Left ventricle myocardium inferior (tissue), 1 donor: Measurements from ENCODE around the gene KLHL40. TPM values are rescaled to one million over a fixed set of nuclear protein-coding genes. Genes with fewer than 3 reads are reported as not detected.

Source experiments
- DNase-seq: peaks from one replicate; pipeline ENCODE4 v3.0.0-alpha.2; 2020
- H3K27ac ChIP-seq: fragments of 200-600 bp; replicated peaks from 2 replicates; pipeline ENCODE4 v1.8.0; 2021
- H3K27me3 ChIP-seq: fragments of 200-600 bp; 2 replicates; pipeline ENCODE4 v1.8.0; 2021; ENCODE audit warnings: low read depth
- H3K36me3 ChIP-seq: fragments of 200-600 bp; 2 replicates; pipeline ENCODE4 v1.8.0; 2021
- H3K4me1 ChIP-seq: fragments of 200-600 bp; 2 replicates; pipeline ENCODE4 v1.8.0; 2021
- H3K4me3 ChIP-seq: fragments of 200-600 bp; 2 replicates; pipeline ENCODE4 v1.8.0; 2021; ENCODE audit warnings: mild to moderate bottlenecking, moderate library complexity
- H3K9me3 ChIP-seq: fragments of 200-600 bp; replicated peaks from 2 replicates; pipeline ENCODE4 v1.8.0; 2021
- CTCF ChIP-seq: fragments of 200-600 bp; IDR thresholded peaks from 2 replicates; pipeline ENCODE4 v1.8.0; 2021; ENCODE audit warnings: antibody characterized with exemption, mild to moderate bottlenecking, borderline replicate concordance
- intact Hi-C: fragments of 100-400 bp; cut with micrococcal nuclease; formaldehyde crosslinking; loops from one replicate; pipeline ENCODE4 v1.11.0; 2022
- total RNA-seq: library from RNA; stranded (reverse); fragmentation: NEBNext Ultra II Directional; extraction: Animal tissue kit (Norgen Biotek cat#: 25700); gene quantifications from one replicate; pipeline ENCODE4 v1.2.1, GENCODE V29; 2021
- donor health status: DM: no; HTN: yes; CAD: no; lungs with severe emphysema.

The KLHL40 gene
- total RNA-seq, 1 donor from 2014 or later, result 0.22 TPM

DNA sequence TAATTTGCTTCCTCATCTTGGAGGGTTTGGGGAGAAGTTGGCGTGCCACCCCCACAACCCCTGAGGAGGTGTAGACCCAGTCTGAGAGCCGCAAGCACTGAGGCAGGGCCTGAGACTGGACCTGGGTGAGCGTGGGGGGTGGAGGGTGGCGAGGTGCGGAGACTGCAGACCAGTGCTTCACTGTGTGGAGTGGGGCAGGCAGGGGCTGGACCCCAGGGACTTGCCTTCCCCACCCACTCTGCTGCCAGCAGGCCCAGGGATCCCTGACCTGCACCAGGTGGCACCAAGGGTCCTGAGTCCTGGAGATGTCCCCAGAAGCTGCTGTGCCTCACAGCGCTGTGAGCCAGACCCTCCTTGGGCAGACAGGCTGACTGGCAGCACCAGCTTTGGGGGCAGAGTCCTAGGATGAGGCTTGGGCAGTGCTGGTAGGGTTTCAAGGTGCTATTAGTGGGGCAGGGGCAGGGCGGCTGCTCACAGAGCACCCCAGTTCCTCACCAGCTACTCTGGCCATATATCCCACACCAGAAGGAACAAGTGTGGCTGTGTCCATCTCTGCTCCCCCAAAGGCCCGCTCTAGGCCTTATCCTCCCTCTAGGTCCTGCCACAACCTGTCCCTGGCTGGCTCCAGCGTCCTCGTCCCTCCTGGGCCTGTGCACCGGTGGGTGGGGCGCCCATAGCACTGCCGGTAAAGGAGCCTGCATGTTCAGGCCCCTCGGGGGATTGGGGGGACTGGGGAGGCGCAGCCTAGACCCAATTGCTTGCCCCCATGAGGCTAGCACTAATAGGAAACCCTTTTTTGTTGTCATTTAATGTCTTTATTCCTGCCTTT lies 20.1 kb upstream of the KLHL40 start:
- Histone ChIP-seq H3K4me1 (peaks cover 54% of the 10 kb centered on the region), H3K36me3 (peaks cover 4% of the 10 kb centered on the region), H3K27me3 (no peaks in the 10 kb centered on the region), H3K27ac (peak overlapping the region; percentile 81), H3K4me3 (no peak overlapping the region), H3K9me3 (no peaks in the 10 kb centered on the region)
- TF ChIP-seq CTCF, result no peak
- intact Hi-C loops, result no loop called here
- DNase-seq, result no peak

DNA sequence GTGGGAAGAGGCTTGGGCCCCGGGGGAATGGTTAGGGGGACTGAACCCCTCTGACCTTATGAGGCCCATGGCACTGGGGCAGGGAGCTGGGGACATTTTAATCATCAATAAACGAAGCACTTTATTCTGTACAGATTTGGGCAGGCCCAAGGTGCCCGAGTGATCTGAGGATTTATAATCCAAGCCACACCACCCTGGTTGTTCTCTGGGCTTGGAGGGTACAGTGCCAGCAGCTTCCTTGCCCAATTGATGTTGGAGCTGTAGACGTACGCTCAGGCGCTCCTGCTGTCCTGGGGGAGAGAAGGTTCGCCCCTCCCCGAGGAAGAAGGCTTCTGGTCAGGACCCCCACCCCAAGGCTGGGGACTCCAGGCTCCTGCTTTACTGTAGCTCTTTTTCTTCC lies 19.3 kb upstream of the KLHL40 start:
- Histone ChIP-seq H3K9me3 (no peaks in the 10 kb centered on the region), H3K4me3 (no peak overlapping the region), H3K36me3 (peaks cover 4% of the 10 kb centered on the region), H3K4me1 (peaks cover 46% of the 10 kb centered on the region), H3K27ac (peak overlapping the region; percentile 81), H3K27me3 (no peaks in the 10 kb centered on the region)
- no peak for TF ChIP-seq CTCF
- intact Hi-C loops, result no loop called here
- DNase-seq, result no peak

DNA sequence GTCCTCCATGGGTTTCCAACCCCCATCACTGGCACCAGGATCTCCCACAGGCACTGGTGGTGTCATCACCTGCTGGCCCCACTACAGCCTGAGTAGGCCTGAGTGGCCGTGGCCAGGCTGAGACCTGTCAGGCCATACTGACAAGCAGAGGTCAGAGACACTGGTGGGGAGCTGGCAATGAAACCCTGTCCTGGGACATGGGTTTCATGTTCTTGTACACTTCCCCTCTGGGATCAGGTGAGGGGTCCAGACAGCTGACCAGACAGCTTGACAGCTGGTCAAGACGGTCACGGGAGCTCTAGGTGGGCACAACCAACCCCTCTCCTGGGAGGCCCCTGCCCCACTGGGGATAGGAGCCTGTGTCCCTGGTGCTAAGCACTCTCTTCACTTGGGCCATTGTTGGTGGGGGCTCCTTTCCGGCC lies 18.7 kb upstream of the KLHL40 start:
- Histone ChIP-seq H3K4me1 (peaks cover 42% of the 10 kb centered on the region), H3K27me3 (no peaks in the 10 kb centered on the region), H3K4me3 (no peak overlapping the region), H3K36me3 (peaks cover 4% of the 10 kb centered on the region), H3K9me3 (no peaks in the 10 kb centered on the region), H3K27ac (peak overlapping the region; percentile 81)
- intact Hi-C loops, result no loop called here
- DNase-seq, result no peak
- TF ChIP-seq CTCF, result no peak

DNA sequence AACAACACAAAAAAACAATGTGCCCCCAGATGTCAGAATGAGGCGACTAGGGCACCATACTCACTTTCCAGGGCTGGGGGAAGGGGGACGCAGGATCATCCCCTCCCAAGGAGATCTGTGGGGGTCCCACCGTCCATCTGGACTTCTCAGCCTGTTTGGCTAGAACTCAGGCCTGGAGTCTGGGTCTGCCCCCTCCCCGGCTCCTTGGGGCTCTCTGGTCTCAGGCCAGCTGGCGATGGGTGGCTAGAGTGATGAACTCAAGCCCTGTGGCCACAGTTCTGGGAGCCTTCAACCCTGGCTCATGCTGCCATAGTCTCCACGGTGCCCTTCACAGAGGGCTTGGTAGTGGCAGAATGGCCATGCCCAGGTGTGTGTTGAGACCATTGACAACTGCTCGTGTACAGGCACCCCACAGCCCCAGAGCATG lies 18.2 kb upstream of the KLHL40 start:
- H3K4me3 ChIP-seq, result no peak overlapping the region
- H3K36me3 ChIP-seq, result peaks cover 3% of the 10 kb centered on the region
- H3K27me3 ChIP-seq, result no peaks in the 10 kb centered on the region
- intact Hi-C loops, result no loop called here
- DNase-seq, result no peak
- no peaks in the 10 kb centered on the region for H3K9me3 ChIP-seq
- no peak for TF ChIP-seq CTCF
- H3K27ac ChIP-seq, result peak overlapping the region; percentile 81
- H3K4me1 ChIP-seq, result peaks cover 42% of the 10 kb centered on the region

GRCh38 chr3:42667523-42668412 lies 17.6 kb upstream of the KLHL40 start:
- H3K27ac ChIP-seq, result peak overlapping the region; percentile 81
- TF ChIP-seq CTCF, result no peak
- no peaks in the 10 kb centered on the region for H3K36me3 ChIP-seq
- intact Hi-C loops, result no loop called here
- H3K27me3 ChIP-seq, result no peaks in the 10 kb centered on the region
- H3K4me1 ChIP-seq, result peaks cover 42% of the 10 kb centered on the region
- no peak overlapping the region for H3K4me3 ChIP-seq
- no peaks in the 10 kb centered on the region for H3K9me3 ChIP-seq
- DNase-seq, result no peak
